Kidney tubule cell (primary cell): ENCODE data around the gene ASB11.
"Not testable (repeated sequence)": the region's sequence is repeated elsewhere in the genome, so short reads cannot be mapped to it uniquely, and the experiment has no call there.

ENCODE experiments used
- DNase-seq: peaks from one replicate; pipeline ENCODE4 v3.0.0-alpha.2; 2018; ENCODE audit warnings: low spot score

Gene ASB11

DNA sequence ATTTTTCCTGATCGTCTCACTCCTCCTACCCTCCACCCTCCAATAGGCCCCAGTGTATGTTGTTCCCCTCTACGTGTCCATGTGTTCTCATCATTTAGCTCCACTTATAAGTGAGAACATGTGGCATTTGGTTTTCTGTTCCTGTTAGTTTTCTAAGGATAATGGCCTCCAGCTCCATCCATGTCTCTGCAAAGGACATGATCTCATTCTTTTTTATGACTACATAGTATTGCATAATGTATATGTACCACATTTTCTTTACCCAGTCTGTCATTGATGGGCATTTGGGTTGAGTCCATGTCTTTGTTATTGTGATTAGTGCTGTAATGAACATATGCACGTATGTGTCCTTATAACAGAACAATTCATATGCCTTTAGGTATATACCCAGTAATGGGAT is 9.5 kb downstream of the ASB11 start:
- not testable (repeated sequence) for DNase-seq

DNA sequence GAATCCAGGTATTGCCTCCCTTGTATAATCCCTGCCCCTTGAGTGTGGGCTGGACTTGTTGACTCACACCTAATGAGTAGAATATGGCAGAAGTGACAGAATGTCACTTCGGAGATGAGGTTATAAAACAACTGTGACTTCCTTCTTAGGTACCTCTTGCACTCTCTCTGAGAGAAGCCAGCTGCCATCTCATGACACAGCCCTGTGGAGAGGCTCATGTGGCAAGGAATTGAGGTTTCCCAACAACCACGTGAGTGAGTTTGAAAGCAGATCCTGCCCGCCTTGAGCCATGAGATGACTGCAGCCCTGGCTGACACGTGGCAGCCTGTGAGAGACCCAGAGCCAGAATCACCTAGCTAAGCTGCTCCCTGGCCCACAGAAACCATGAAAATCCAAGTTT is 13.5 kb downstream of the ASB11 start:
- peak; percentile 65 for DNase-seq

DNA sequence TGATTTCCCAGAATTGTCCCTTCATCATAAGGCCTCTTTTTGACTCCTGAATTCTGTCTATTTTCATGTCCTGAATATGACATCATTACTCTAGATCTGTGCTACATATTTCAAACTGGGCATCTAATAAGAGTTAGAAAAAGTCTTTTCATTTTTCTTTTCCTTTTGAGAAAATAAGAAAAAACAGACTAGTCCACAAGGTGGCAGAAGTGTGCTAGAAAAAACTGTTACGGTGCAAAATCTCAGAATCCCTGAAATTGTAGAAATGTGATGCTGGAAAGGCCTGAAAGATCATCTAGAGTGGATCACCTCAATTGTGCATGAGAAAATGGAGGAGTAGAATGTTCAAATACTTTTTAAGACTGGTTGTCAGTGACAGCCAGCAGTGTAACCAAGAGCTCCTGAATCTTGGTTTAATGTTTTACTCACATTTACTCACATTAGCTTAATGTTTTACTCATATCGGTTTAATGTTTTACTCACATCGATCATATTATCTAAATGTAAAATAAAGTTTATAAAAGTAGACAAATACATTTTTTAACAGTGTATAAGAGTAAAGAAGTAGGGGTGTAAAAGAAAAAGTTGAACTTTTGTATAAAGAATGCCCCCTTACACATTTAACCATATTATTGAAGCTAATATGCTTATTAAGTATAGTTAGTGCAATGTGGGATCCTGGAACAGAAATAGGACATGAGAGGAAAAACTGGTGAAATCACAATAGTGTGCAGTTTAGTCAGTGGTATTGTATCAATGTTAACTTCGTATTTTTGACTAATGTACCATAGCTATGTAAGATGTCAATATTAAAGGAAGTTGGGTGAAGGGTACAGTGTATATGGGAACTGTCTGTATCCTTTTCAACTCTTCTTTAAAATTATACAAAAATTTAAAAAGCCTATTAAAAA is 15.2 kb downstream of the ASB11 start:
- peak; percentile 62 for DNase-seq

DNA sequence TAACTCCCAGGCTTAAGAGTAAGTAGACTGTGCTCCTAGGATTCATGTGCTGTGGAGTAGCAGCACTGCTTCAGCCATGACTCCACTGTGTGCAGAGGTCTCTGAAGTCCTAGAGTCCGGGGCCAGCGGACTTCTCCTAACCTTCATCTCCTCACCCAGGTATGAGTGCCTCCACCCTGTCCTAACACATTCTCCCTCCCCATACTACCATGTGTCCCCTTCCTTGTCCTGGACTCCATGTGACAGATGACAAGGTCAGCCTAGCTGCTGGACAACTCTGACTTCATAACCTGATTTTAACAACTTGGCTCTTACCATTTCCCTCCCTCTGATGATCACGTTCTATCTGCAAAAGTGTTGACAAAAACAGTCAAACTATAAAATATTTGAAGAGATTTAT is 16.7 kb downstream of the ASB11 start:
- DNase-seq, result no peak

DNA sequence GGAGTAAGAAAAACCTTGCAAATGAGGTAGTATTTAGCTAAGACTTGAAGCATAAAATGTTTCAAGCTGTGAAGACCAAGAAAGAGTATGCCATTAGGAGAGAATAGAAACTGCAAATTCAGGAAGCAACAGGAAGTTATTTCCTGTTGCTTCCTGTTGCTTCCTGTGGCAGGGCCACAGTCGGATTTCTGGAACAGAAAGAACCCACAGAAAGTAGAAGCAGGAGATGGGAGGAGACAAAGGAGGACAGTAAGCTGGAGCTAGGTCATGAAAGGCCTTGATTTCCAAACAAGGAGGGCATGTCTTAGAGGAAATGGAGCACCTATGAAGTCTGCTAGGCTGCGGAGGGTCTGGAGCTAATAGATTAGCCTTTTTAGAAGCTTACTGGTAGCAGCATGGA is 17.2 kb downstream of the ASB11 start:
- no peak for DNase-seq

DNA sequence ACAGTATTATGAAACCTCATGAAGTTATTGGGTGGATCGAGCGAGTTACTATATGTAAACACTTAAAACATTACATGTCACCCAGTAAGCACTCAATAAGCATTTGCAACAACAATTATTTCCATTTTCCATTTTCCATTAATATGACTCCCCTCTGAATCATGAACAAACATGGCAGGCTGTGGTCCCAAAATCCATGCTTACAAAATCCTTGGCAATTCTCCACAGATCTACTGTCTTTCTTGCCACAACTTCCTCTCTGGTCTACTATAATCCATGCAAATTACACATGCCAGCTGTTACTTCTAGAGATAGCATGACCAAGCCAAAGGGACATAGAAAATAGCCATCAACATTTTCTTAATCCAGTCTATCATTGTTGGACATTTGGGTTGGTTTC is 22.0 kb downstream of the ASB11 start:
- DNase-seq, result no peak

DNA sequence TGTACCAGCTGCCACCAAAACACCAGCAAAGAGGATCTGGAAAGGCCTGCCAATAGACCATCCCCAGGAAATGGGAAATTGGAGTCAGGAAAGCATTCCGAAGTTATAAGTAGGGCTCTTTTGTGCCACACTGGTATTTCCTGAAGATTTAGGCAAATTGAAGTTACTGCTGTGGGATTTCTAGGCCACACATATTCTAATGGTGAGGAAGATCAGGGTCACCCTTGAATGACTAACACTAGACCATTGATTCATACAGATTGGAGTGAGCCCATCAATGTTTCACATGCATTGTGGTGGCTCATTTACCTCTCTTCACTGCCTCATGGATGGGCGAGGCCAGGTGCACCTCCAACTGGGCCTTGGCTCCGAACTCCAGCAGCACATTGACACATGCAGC is 22.6 kb downstream of the ASB11 start:
- peak; percentile 46 for DNase-seq

DNA sequence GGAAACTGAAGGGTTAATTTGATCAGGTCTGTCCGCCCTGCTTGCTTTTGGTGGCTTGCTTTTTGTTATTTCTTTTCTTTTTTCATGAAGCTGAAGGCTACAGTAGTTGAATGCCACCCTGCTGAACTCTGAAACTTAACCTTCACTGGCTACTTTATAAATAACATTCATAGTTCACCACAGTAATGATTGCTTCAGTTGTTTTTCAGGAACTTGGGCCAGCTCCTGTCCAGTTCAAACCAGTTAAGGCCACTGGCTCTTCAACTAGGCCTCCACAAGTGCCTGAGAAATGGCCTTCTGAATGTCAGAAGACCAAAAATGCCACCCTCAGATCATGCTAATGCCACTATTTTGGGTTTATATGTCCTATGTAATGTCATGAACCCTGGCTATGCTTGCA is 37.8 kb downstream of the ASB11 start:
- DNase-seq, result no peak

DNA sequence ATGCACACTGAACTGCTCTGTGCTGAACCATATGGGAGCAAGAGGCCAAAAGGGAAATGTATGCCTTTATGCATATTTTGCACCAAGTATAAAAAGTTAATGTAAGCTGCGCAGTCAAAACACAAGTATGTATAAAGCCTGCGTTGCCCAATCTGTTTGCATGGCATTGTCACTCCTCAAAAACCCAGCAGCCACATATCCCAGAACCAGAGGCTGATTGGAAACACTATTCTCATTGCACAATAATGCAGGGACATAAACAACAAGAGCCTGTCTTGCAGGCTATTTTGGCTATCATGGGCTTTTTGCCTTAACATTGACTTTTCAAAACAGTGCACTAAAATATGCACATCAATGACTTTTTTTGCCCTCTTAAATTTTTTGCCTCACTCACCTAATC is 40.5 kb downstream of the ASB11 start:
- DNase-seq, result no peak

DNA sequence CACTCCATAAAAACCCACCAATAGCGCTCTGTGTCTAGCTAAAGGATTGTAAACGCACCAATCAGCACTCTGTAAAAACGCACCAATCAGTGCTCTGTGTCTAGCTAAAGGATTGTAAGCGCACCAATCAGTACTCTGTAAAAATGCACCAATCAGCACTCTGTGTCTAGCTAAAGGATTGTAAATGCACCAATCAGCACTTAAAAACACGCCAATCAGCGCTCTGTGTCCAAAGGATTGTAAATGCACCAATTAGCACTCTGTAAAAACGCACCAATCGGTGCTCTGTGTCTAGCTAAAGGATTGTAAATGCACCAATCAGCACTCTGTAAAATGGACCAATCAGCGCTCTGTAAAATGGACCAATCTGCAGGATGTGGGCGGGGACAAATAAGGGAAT is 42.2 kb downstream of the ASB11 start:
- DNase-seq, result not testable (repeated sequence)

DNA sequence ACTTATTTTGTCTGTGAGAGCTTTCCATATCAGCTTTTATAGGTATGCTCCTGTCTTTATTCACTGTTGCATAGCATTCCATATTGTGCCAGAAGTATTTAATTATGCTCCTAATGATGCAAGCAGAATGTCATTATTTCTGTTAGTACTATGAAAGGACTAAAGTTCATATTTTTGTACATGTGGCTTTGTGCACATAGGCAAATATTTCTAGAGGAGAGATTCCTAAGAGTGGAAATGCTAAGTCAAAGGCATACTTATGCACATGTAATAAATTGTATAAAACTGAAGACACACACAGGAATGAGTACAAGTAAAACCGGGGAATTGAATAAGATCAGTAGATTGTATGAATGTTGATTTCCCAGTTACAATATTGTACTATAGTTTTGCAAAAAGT is 43.7 kb downstream of the ASB11 start:
- DNase-seq, result no peak

DNA sequence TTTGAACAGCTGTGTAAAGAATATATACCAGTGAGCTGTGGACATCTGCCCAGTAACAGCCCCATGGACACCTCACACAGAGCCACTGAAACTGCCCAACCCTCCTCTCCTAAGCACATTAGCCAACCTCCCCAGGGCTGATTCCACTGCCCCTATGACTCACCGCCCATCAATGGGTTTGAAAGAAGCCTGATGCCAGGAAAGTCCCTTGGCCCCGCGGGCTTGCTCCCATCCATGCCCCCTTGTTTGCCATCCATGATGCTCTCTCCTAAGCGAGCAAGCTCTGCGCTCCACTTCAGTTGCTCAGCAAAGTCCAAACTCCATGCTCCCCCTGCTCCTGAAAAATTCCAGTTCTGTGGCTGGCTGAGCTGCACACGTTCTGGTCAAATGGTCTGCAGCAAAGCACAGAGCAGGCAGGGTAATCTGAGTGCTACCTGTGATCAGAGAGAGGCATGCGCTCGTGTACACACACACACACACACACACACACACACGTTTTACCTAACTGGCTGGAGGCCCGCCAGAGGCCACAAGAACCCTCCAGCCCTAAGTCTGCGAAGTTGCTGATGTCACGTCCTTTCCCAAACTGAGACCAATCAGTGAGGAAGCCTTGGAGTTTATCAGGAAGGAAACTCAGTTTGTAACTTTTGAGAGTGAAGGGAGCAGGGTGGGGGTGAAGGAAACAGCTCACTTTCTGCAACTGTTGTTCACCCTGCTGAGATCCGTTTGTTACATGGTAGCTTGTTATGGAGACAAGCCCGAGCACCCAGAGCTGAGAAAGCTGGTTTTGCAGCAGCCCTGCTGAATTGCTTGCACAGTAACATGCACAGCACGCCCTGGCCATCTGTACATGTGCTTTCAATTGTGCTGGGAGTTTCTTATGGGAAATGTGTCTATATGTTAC is 45.6 kb downstream of the ASB11 start, which contains the start of gene ASB9:
TSS of gene ASB9 (minus strand) at position 466 of the 904 bp plus-strand sequence. CDS start at position 257, 209 bp downstream.
- peak; percentile 96 for DNase-seq

DNA sequence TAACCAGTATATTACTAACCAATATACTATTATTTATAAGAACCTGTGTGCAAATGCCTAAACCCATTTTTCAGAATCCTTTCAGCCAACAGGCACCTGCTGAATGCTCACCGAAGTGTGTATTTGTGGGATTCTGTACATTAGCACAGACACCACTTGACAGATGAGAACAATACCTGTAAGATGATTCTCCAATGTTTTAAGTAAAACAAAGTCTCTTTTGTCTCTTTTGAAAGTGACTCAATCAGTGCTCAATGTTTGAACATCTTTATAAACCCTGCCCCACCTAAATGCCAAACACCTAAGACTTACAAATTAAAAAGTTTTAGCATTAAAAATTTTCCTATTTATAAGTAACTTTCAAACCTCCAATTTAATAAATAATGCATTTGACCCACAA is 46.3 kb downstream of the ASB11 start:
- peak; percentile 52 for DNase-seq

DNA sequence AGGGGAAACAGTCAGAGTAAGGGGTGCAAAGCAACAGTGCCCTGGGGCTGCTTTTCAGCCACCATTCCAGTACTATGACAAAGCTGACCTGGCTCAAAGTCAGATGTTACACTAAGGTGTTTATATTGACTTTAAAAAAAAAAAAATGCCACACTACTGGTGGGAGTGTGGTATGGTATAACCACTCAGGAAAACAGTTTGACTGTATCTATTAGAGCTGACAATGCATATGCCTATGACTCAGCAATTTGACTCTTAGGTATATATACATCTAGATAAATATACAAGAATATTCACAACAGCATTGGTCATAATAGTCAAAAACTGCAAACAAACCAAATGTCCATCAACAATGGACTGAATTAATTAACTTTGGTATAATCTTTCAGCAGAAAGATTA is 60.6 kb downstream of the ASB11 start:
- no peak for DNase-seq

DNA sequence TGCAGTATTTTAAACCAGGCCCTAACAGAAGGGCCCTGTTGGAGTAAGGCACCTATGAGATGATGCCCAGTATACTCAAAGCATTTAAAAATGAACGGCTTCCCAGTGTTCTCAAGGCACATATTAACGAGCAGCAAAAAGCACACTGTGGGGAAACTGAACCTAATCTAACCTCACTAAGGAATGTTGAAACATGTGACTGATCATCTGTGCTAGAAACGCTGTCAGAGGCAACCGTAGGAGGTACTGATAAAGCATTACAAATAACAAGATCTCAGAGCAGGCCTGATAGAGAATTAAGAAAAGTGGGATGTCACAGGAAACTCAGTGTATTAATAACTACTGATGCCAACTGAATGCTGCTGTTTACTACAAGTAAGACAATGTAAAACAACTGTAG is 69.5 kb downstream of the ASB11 start:
- peak; percentile 45 for DNase-seq

DNA sequence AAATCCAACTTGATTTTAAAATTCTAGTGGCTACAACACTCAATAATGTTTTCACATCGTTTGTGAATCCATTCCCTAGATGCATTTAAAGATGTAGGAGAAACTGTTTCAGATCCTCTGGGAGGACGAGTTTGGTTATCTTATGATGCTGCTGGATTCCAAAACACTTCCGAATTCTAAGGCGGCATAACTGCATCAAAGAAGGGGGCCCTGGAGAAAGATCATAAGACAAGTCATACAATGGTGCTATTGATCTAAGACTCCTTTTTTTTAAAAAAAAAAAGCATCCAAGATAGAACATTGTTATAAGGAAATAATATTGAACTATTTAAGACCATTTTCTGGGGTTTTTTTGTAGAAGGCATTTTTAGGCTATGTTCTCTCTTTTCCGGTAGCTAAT is 71.0 kb downstream of the ASB11 start:
- DNase-seq, result no peak

DNA sequence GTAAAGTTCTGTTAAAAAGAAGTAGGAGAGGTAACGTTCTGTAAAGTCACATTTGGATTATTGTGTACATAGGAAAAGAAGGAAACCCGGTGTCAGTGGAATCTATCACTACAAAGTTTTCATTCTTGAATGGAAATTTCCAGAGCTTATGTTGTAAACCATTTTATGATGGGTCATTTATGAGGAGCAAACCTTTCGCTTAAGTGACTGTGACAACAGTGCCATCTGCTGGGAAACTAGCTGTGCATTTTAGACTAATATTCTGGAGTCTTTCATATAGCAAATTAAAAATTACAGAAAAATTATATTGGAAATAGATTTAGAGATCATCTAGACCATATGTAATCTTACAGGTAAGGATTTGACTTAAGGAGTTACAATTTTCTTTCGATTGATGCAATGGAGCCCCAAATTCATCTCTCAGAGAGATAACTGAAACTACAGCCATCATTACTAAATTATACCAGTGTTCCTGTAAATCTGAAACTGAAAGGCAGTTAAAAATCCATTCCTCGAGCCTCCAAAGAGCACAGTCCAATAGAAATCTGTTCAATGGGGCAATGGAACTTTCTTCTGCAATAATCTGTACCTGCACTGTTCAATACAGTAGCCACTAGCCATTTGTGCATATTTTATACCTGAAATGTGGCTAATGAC is 72.4 kb downstream of the ASB11 start:
- peak; percentile 54 for DNase-seq

DNA sequence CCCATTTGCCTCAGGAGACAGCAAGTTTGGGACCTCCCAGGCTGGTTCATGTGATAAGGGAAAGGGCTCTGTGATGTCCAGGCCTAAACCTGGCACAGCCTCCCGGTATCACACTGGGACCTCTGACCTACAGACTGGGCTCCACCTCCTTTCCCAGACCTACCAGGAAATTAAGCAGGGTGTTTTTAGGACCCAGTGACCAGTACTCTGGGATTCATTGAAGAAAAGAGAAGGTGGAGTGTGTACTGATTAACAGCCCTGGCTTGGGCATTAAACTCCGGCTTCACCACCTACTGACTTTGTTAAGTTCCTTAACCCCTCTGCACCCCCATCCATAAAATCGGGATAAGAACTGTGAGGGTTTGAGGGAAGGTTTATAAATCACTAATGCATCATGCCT is 74.1 kb downstream of the ASB11 start:
- peak; percentile 23 for DNase-seq

DNA sequence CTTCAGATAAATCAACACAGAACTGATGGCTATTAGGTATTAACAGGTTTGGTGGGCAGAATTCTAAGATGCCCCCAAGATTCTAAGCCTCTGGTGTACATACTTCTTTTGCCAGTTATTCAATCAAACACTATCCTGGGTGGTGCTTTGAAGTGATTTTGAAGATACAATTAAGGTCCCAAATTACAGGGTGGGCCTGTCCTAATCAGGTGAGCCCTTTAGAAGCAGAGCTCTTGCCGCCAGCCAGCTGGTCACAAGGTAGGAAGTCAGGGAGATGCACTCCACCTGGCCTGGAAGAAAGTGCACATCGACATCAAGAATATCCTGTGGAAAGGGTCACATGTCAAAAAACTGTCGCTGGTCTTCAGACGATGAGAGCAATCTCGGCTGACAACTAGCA is 75.0 kb downstream of the ASB11 start:
- no peak for DNase-seq

DNA sequence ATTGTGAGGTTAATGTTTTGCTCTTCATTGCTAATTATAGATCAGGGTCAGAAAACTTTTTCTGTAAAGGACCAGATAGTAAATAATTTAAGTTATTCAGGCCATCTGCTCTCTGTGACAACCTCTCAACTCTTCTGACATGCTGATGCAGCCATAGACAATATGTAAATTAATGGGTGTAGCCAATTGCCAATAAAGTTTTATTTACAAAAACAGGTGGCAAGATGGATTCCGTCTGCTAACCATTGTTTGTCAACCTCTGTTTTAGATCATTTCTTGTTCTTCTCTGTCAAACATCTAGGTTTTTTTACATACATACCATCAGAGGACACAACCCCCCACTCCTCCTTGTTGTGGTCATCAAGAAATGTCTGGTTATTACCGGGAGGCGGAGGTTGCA is 79.3 kb downstream of the ASB11 start:
- no peak for DNase-seq

DNA sequence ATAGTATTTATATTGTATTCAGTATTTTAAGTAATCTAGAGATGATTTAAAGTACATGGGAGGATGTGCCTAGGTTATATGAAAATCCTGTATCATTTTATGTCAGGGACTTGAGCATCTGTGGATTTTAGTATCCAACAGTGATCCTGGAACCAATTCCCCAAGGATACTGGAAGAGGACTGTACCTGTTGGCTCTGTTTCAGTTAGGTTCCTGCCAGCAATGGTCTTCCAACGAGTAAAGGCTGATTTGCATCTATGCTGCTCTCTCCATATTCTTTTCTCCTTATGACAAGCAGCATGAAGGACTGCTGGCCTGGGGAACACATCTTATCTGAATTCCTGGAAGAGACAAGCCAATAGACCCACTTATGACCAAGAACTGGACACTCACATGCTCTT is 80.4 kb downstream of the ASB11 start:
- DNase-seq, result no peak

DNA sequence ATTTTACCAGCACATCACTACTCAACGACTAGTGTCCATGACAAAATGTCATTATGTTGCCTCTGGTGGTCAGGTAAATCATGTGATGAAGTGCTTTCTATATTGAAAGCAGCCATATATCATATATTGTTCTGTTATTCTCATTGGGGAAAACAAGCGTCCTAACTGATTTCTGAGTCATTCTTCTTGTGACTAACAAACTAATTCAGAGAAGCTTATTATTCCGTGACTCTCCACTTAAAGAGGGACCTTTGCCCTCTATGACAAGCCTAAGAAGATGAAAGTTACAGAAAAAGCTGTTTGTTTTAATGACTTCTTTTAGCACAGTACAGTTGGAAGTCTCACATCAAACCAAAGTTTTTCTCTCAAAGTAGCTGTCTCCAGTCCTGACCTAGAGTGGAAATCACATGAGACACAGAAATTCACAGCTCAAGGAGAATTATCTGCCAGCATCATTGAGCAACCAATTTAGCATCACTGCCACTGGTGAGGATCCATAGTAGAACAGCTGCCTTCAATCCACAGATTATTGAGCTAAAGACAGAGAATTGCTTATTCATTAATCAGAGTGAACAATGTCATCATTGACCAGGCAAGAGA is 81.9 kb downstream of the ASB11 start:
- DNase-seq, result peak; percentile 12
